BJ (cell line): Measurements from ENCODE around the gene ANP32B. TPM values are rescaled to one million over a fixed set of nuclear protein-coding genes. Genes with fewer than 3 reads are reported as not detected.

Source experiments
- CTCF ChIA-PET: fragments of 350-600 bp; formaldehyde crosslinking; extraction: SDS; loops from one replicate; lab custom pipeline; 2021; ENCODE audit warnings: antibody characterized with exemption, inconsistent platforms; lab: Yijun Ruan, JAX
- POLR2A ChIA-PET: fragments of 300-600 bp; sonication (Branson Sonifier 250); formaldehyde crosslinking; extraction: SDS; loops from one replicate; lab custom pipeline; 2021; ENCODE audit warnings: antibody characterized with exemption; lab: Charles Lee
- DNase-seq: peaks from one replicate; pipeline ENCODE4 v3.0.0-alpha.2; 2011; ENCODE audit warnings: low read depth
- H3K27me3 ChIP-seq: 2 replicates; pipeline ENCODE4 v1.6.0; 2011; ENCODE audit warnings: low read length; ENCODE audit not compliant: control insufficient read depth, insufficient read depth
- H3K36me3 ChIP-seq: 2 replicates; pipeline ENCODE4 v1.5.1; 2011; ENCODE audit warnings: low read length; ENCODE audit not compliant: control insufficient read depth, insufficient read depth
- H3K4me3 ChIP-seq: 2 replicates; pipeline ENCODE4 v1.5.1; 2011; ENCODE audit warnings: low read depth, mild to moderate bottlenecking, control low read depth, low read length
- polyA plus RNA-seq: library from polyadenylated mRNA; depleted of rRNA; stranded (reverse); fragments of >200 nt; gene quantifications from 2 replicates; pipeline ENCODE4 v1.2.3, GENCODE V29; 2011
- TF ChIP-seq, protein P1 (sequence below): IDR thresholded peaks from 2 replicates; pipeline ENCODE4 v1.5.1; 2011; ENCODE audit warnings: low read depth, mild to moderate bottlenecking, control low read depth, inconsistent platforms, low read length, moderate library complexity; ENCODE audit not compliant: insufficient read depth

The ANP32B gene
- polyA plus RNA-seq, 1 experiment, result 18.3 TPM

DNA sequence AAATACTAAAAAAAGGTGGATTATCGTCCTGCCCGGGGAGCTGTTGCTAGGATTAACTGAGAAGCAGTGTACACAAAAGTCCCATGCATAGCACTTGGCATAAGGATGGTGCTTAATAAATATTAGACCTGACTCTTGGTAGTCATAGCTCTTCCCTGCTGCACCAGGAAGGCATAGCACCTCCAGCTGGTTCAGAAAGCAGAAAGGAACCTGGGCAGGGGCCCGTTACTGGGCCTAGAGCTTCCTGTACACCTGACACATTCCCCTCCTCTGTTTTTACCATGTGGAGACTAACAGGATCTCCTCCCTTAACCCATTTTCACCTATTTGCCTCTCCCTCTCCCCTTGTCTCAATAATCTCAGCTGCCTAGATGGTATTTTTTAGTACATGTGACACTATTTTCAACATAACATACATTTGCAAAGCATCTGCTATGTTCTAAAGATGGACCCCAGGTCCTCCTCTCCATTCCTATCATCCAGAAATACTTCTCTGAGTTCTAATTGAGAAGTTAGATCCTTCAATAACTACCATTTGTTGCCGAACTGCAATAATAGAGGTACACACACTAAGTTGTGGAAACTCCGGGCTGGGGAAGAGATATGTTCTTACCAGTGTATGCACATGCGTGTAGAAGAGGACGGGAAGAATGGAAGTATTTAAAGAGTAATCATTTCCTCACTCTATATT is 3.2 kb upstream of the ANP32B start:
- Histone ChIP-seq H3K4me3 (no peak overlapping the region), H3K27me3 (no peaks in the 10 kb centered on the region; the same call in 1 of the 2 replicates), H3K36me3 (no peaks in the 10 kb centered on the region)
- CTCF ChIA-PET, result interaction anchor here (0.8 to 1.5 kb wide), 3 partner anchors 10 to 57 kb away, joined by 3 to 7 read pairs (median 3); partner anchors contain the start of gene TRMO
- POLR2A ChIA-PET, result no interaction called here
- DNase-seq, result no peak
- TF ChIP-seq, protein P1, sequence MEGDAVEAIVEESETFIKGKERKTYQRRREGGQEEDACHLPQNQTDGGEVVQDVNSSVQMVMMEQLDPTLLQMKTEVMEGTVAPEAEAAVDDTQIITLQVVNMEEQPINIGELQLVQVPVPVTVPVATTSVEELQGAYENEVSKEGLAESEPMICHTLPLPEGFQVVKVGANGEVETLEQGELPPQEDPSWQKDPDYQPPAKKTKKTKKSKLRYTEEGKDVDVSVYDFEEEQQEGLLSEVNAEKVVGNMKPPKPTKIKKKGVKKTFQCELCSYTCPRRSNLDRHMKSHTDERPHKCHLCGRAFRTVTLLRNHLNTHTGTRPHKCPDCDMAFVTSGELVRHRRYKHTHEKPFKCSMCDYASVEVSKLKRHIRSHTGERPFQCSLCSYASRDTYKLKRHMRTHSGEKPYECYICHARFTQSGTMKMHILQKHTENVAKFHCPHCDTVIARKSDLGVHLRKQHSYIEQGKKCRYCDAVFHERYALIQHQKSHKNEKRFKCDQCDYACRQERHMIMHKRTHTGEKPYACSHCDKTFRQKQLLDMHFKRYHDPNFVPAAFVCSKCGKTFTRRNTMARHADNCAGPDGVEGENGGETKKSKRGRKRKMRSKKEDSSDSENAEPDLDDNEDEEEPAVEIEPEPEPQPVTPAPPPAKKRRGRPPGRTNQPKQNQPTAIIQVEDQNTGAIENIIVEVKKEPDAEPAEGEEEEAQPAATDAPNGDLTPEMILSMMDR, result no peak

DNA sequence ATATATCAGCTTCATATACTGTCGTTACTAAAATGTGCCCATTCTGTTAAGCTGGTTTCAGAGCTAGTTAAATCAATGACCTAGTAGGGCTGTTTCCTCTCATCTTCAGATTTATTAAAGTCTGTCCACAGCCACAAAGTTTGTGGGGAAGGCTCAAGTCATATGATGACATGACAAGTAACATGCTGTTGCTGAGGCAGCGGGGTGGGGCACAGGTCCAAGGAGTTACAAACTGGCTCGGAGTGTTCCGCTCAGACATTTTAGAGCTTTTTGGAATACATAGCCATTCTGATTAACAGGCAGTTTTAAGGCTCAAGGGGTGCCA is 2.7 kb upstream of the ANP32B start:
- ChIA-PET POLR2A (no interaction called here), CTCF (interaction anchor here (1.1 to 1.5 kb wide), 2 partner anchors 10 to 57 kb away, joined by 3 to 7 read pairs; partner anchors contain the start of gene TRMO)
- TF ChIP-seq, protein P1, result no peak
- DNase-seq, result no peak
- Histone ChIP-seq H3K36me3 (no peaks in the 10 kb centered on the region), H3K27me3 (no peaks in the 10 kb centered on the region; the same call in 1 of the 2 replicates), H3K4me3 (no peak overlapping the region)

DNA sequence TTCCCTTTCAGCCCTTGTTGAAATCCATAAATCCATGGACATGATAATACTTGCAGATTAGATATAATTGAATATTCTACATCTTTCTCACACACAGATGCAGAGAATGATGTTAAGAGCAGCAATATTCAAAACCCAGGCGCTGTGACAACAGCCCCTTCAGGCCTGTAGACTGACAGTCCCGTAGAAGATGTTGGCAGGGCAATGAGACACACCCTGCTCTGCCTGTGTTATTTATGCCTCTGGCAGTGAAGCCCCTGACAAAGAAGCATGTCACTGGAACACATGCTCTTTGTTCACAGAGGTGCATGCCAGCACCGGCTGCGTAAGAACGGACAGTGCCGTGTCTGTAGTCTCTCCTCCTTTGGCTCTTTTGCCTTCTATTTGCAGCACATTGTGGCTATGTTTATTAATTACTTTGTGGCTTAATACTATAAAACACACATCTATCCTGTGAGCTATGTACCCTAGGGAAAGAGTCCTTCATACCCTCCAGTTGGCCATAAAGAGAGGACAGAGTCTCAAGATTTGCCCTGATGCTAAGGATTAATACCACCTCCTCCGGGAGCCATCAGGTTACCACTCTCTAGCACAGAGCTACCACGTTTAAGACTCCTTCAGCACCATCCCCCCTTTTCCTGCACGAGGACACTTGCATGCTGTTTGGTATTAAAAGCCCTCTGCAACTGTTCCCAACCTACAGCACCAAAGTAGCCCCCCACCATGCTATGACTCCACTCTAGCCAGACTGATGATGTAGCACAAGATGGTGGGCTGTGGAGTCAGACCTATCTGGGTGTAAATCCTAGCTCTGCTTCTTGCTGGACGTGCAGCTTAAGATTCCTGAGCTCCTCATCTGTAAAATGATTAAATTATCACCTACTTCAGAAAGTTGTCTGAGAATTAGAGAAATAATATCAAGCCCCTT is 2.0 kb upstream of the ANP32B start:
- Histone ChIP-seq H3K36me3 (no peaks in the 10 kb centered on the region), H3K27me3 (no peaks in the 10 kb centered on the region; the same call in 1 of the 2 replicates), H3K4me3 (no peak overlapping the region)
- TF ChIP-seq, protein P1, result no peak
- ChIA-PET POLR2A (no interaction called here), CTCF (interaction anchor here (0.6 to 1.7 kb wide), 4 partner anchors 22 to 254 kb away, joined by 3 to 7 read pairs (median 4); partner anchors contain the start of gene TRMO)
- no peak for DNase-seq

DNA sequence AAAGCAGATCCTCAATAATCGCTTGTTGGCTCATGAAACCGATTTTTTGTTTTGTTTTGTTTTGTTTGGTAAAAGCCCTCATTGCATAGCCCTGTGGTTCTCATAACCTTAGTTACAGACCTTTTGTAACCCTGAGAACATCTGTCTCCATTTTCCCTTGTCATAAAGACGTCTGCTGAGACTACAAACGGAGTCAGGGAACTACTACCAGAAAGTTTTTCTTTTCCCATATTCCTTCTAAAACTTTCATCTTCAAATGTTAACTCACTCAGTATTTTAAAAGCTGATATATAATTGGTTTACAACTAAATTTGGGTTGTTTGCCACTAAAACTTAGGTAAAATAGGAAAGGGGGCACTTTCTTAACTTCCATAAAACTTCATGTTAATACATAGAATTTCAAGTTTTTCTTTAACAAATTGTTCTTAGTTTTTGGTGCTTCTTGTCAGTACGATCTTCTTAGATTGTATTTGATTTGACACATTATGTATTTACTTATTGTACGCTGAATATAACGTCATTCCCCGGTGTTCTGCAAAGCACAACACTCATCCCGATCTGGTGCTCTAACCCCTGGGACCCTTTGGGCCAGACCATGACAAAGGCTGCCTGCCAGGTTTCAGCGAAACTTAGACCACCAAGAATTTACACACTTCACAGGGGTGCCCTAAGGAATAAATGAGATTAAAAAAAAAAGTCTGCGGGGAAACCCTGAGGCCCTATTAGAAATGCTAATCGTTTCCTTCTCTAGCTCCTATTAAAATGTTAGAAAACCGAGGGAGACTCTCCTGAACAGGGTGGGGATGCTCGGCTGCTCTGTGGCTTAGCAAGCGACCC is 1.1 kb upstream of the ANP32B start:
- CTCF ChIA-PET, result interaction anchor here (0.6 to 1.7 kb wide), 10 partner anchors 10 to 274 kb away, joined by 3 to 9 read pairs (median 4); partner anchors contain the start of genes TBC1D2 and TRMO
- DNase-seq, result no peak
- Histone ChIP-seq H3K36me3 (no peaks in the 10 kb centered on the region), H3K27me3 (no peaks in the 10 kb centered on the region; the same call in 1 of the 2 replicates), H3K4me3 (peak overlapping the region; percentile 88)
- POLR2A ChIA-PET, result interaction anchor here (0.6 kb wide), 2 partner anchors 93 to 183 kb away, joined by 3 to 8 read pairs; no protein-coding TSS in a partner anchor
- TF ChIP-seq, protein P1, result no peak
